GM23338 (cell line): ENCODE results near the gene TRIM52. TPM values are rescaled to one million over a fixed set of nuclear protein-coding genes. Genes with fewer than 3 reads are reported as not detected.

ENCODE experiments used
- ATAC-seq: fragments of 200-7000 bp; cut with Tn5 transposase; 3 replicates; pipeline ENCODE4 v1.9.1; 2020
- DNase-seq: peaks from one replicate; pipeline ENCODE4 v3.0.0-alpha.2; 2015; ENCODE audit warnings: low spot score
- H2AFZ ChIP-seq: fragments of 200-600 bp; sonication (generic); 2 replicates; pipeline ENCODE4 v1.8.0; 2016; ENCODE audit warnings: antibody characterized with exemption, mild to moderate bottlenecking, moderate library complexity
- H3F3A ChIP-seq: fragments of 200-600 bp; sonication (generic); replicated peaks from 2 replicates; pipeline ENCODE4 v1.8.0; 2017; ENCODE audit warnings: antibody characterized with exemption, mixed run types, low read depth
- H3K27ac ChIP-seq: fragments of 200-600 bp; sonication (generic); 2 replicates; pipeline ENCODE4 v1.6.1; 2016; ENCODE audit warnings: low read depth
- H3K27me3 ChIP-seq: fragments of 200-600 bp; sonication (generic); 2 replicates; pipeline ENCODE4 v1.8.0; 2016; ENCODE audit warnings: mild to moderate bottlenecking, mixed run types, moderate library complexity; ENCODE audit not compliant: insufficient read depth
- H3K36me3 ChIP-seq: fragments of 200-600 bp; sonication (generic); 2 replicates; pipeline ENCODE4 v1.8.0; 2016; ENCODE audit warnings: mild to moderate bottlenecking; ENCODE audit not compliant: insufficient read depth
- H3K4me1 ChIP-seq: fragments of 200-600 bp; sonication (generic); 2 replicates; pipeline ENCODE4 v1.8.0; 2016; ENCODE audit warnings: mild to moderate bottlenecking, moderate library complexity; ENCODE audit not compliant: insufficient read depth
- H3K4me2 ChIP-seq: fragments of 200-600 bp; sonication (generic); 2 replicates; pipeline ENCODE4 v1.7.1; 2017; ENCODE audit warnings: mixed run types
- H3K4me3 ChIP-seq: fragments of 200-600 bp; sonication (generic); 2 replicates; pipeline ENCODE4 v1.6.1; 2016; ENCODE audit warnings: mixed run types
- H3K79me2 ChIP-seq: fragments of 200-600 bp; sonication (generic); replicated peaks from 2 replicates; pipeline ENCODE4 v1.8.0; 2017; ENCODE audit warnings: mild to moderate bottlenecking; ENCODE audit not compliant: insufficient read depth
- H3K9me2 ChIP-seq: fragments of 200-600 bp; sonication (generic); 2 replicates; pipeline ENCODE4 v1.8.0; 2017; ENCODE audit not compliant: insufficient read depth
- H4K20me1 ChIP-seq: fragments of 200-600 bp; sonication (generic); replicated peaks from 2 replicates; pipeline ENCODE4 v1.8.0; 2017; ENCODE audit warnings: mild to moderate bottlenecking; ENCODE audit not compliant: insufficient read depth
- H3K27ac Mint-ChIP-seq: 2 replicates; pipeline ENCODE4 v1.8.0; 2020; ENCODE audit warnings: inconsistent platforms, mild to moderate bottlenecking, moderate library complexity, mixed read lengths
- H3K27me3 Mint-ChIP-seq: 3 replicates; pipeline ENCODE4 v1.8.0; 2022; ENCODE audit warnings: low read depth, mild to moderate bottlenecking, moderate library complexity, mixed read lengths, inconsistent platforms; ENCODE audit not compliant: insufficient read depth, poor library complexity
- H3K36me3 Mint-ChIP-seq: 3 replicates; pipeline ENCODE4 v1.8.0; 2021; ENCODE audit warnings: low read depth, mild to moderate bottlenecking, inconsistent platforms, moderate library complexity, mixed read lengths
- H3K4me1 Mint-ChIP-seq: 3 replicates; pipeline ENCODE4 v1.8.0; 2020; ENCODE audit warnings: mild to moderate bottlenecking, inconsistent platforms, mixed read lengths
- H3K4me3 Mint-ChIP-seq: 3 replicates; pipeline ENCODE4 v1.8.0; 2021; ENCODE audit warnings: moderate library complexity, mild to moderate bottlenecking, inconsistent platforms, mixed read lengths
- H3K9me3 Mint-ChIP-seq: 3 replicates; pipeline ENCODE4 v1.8.0; 2020; ENCODE audit warnings: moderate library complexity, mild to moderate bottlenecking, inconsistent platforms, mixed read lengths
- CREB1 ChIP-seq: fragments of 250-450 bp; sonication (Bioruptor Pico); IDR thresholded peaks from 2 replicates; pipeline ENCODE4 v1.5.0; 2020; ENCODE audit warnings: low read depth, mild to moderate bottlenecking, moderate library complexity
- CTCF ChIP-seq, 2 experiments: fragments of 200-600 bp in 1 of 2; sonication (generic) in 1 of 2; conservative IDR thresholded peaks; 2 replicates each; pipeline versions ENCODE4 v1.5.1 to v1.6.1; 2016 to 2017; ENCODE audit warnings: antibody characterized with exemption in 2 of 2, low read depth in 2 of 2, mild to moderate bottlenecking in 2 of 2, moderate library complexity in 1 of 2
- ETS1 ChIP-seq: IDR thresholded peaks from 2 replicates; pipeline ENCODE4 v1.6.1; 2016; ENCODE audit warnings: antibody characterized with exemption
- EZH2 ChIP-seq: fragments of 200-600 bp; sonication (generic); IDR thresholded peaks from one replicate; pipeline ENCODE4 v1.8.0; 2017; ENCODE audit warnings: antibody characterized with exemption, mild to moderate bottlenecking, low read depth; ENCODE audit not compliant: unreplicated experiment
- EZH2phosphoT487 ChIP-seq: fragments of 200-600 bp; sonication (generic); IDR thresholded peaks from one replicate; pipeline ENCODE4 v1.8.1; 2018; ENCODE audit warnings: antibody characterized with exemption; ENCODE audit not compliant: unreplicated experiment
- JUNB ChIP-seq: IDR thresholded peaks from one replicate; pipeline ENCODE4 v1.6.1; 2016; ENCODE audit warnings: antibody characterized with exemption; ENCODE audit not compliant: unreplicated experiment
- NANOG ChIP-seq: IDR thresholded peaks from 2 replicates; pipeline ENCODE4 v1.6.1; 2016; ENCODE audit warnings: antibody characterized with exemption, borderline replicate concordance
- POLR2AphosphoS5 ChIP-seq: IDR thresholded peaks from 2 replicates; pipeline ENCODE4 v1.6.1; 2016; ENCODE audit warnings: antibody characterized with exemption, low read depth
- REST ChIP-seq: IDR thresholded peaks from one replicate; pipeline ENCODE4 v1.6.1; 2018; ENCODE audit warnings: antibody characterized with exemption; ENCODE audit not compliant: unreplicated experiment
- STAT1 ChIP-seq: IDR thresholded peaks from one replicate; pipeline ENCODE4 v1.6.1; 2016; ENCODE audit warnings: antibody characterized with exemption; ENCODE audit not compliant: unreplicated experiment
- ZNF114 ChIP-seq: fragments of 250-450 bp; sonication (Bioruptor Pico); IDR thresholded peaks from 2 replicates; pipeline ENCODE4 v1.5.0; 2020; ENCODE audit warnings: mild to moderate bottlenecking, moderate library complexity
- ZNF331 ChIP-seq: fragments of 250-450 bp; sonication (Bioruptor Pico); IDR thresholded peaks from 2 replicates; pipeline ENCODE4 v1.5.0; 2020; ENCODE audit warnings: low read depth, mild to moderate bottlenecking, moderate library complexity
- ZNF462 ChIP-seq: fragments of 250-450 bp; sonication (Bioruptor Pico); IDR thresholded peaks from 2 replicates; pipeline ENCODE4 v1.5.0; 2020; ENCODE audit warnings: mild to moderate bottlenecking, moderate library complexity
- polyA plus RNA-seq: library from polyadenylated mRNA; unstranded; fragments of >200 nt; fragmentation: Nextera tagmentation; extraction: Ambion mirVana; gene quantifications from 2 replicates; pipeline ENCODE4 v1.2.1, GENCODE V29; 2016
- total RNA-seq: library from RNA; depleted of rRNA; stranded (reverse); fragments of >200 nt; shearing (Covaris generic); gene quantifications from 2 replicates; pipeline ENCODE4 v1.2.3, GENCODE V29; 2014

Gene TRIM52
- total and polyA plus RNA-seq, 2 experiments from 2014 or later = 6.2 to 8.1 TPM

- Histone ChIP-seq H3K4me2 (no peak overlapping the region), H3K27ac (peak overlapping the region; percentile 86; the same call in 1 of the 2 replicates), H3K36me3 (peaks cover 39% of the 10 kb centered on the region), H3K27me3 (no peaks in the 10 kb centered on the region), H3F3A (peaks cover 46% of the 10 kb centered on the region), H3K4me3 (no peak overlapping the region), H2AFZ (no peak overlapping the region), H3K9me2 (no peaks in the 10 kb centered on the region), H3K4me1 (peaks cover 6% of the 10 kb centered on the region), H3K79me2 (peaks cover 10% of the 10 kb centered on the region), H4K20me1 (peaks cover 31% of the 10 kb centered on the region)
- TF ChIP-seq POLR2AphosphoS5 = no peak
- no peak for TF ChIP-seq ZNF462
- no peak for TF ChIP-seq STAT1
- no peak for TF ChIP-seq ETS1
- no peak for TF ChIP-seq EZH2
- TF ChIP-seq ZNF331 = no peak
- no peak for TF ChIP-seq ZNF114
- TF ChIP-seq CTCF (conservative IDR thresholded peaks at IDR 0.05; ENCODE audit: low read depth in 2 of 2) = no peak
- no peak for TF ChIP-seq NANOG
- no peak for TF ChIP-seq EZH2phosphoT487
- no peak for TF ChIP-seq CREB1 (CRISPR knock-in tag)
- TF ChIP-seq JUNB = no peak
- no peak for TF ChIP-seq REST
- DNase-seq = no peak
- no peak overlapping the region for H3K4me3 Mint-ChIP-seq
- H3K27me3 Mint-ChIP-seq = peaks cover 44% of the 10 kb centered on the region
- ATAC-seq = peak; percentile 15
- H3K27ac Mint-ChIP-seq = no peak overlapping the region
- peaks cover 6% of the 10 kb centered on the region; the same call in 1 of the 3 replicates for H3K9me3 Mint-ChIP-seq
- H3K36me3 Mint-ChIP-seq = peaks cover 83% of the 10 kb centered on the region
- peaks cover 19% of the 10 kb centered on the region for H3K4me1 Mint-ChIP-seq
Measured at GRCh38 chr5:181233801-181234454, 27.0 kb downstream of the TRIM52 start.
